Gastroesophageal sphincter (tissue), 3 donors: ENCODE measurements around the gene TCF25.

ENCODE experiments used
- CTCF ChIP-seq, 4 experiments: fragments of 200-600 bp in 2 of 4; fragments of 450-650 bp in 2 of 4; sonication (generic) in 1 of 4; IDR thresholded peaks; one replicate each; pipeline ENCODE4 v1.5.1; 2017 to 2019; ENCODE audit warnings: antibody characterized with exemption in 4 of 4, mild to moderate bottlenecking in 2 of 4, moderate library complexity in 2 of 4
- EP300 ChIP-seq: sonication (generic); formaldehyde crosslinking; IDR thresholded peaks from one replicate; pipeline ENCODE4 v1.6.1; 2017; ENCODE audit warnings: antibody characterized with exemption, mild to moderate bottlenecking
- POLR2A ChIP-seq, 2 donors: fragments of 450-650 bp; IDR thresholded peaks; one replicate each; pipeline ENCODE4 v1.6.1; 2017; ENCODE audit warnings: antibody characterized with exemption in 2 of 2, mild to moderate bottlenecking in 2 of 2, moderate library complexity in 1 of 2
- POLR2AphosphoS5 ChIP-seq: sonication (generic); formaldehyde crosslinking; IDR thresholded peaks from one replicate; pipeline ENCODE4 v1.6.1; 2017; ENCODE audit warnings: antibody characterized with exemption

DNA sequence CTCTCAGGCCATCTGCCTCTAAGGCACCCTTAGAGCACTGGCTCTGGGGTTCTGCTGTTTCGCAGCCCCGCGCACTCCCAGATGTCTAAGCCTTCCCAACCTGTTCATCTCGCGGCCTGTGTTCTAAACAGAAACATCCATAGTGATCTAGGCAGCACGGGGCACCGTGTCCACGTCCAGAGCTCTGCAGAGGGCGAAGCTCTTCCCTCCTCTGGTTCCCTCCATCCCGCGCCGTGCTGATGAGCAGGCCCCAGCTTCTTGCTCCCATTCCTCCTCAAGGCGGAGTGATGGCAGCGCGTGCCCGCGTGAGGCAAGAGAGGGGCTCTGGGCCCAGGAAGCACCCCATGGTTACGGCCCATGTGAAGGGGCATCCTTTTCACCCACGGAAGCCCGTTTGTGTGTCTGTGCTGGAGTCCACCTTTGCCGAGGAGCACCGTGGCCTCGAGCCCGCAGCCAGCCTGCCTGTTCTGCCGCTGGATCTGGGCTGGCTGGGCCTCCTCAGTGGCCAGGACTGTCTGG lies 41.5 kb upstream of the TCF25 start:
- TF ChIP-seq EP300 (no peak), POLR2AphosphoS5 (no peak), CTCF (IDR thresholded peaks at IDR 0.05) (no peak), POLR2A (IDR thresholded peaks at IDR 0.05) (no peak)
